Adipose tissue (tissue), 3 donors: ENCODE data around the gene CHMP4B. TPM values are rescaled to one million over a fixed set of nuclear protein-coding genes. Genes with fewer than 3 reads are reported as not detected.

Experiments used
- H3K27ac ChIP-seq: one replicate; pipeline ENCODE4 v1.5.1; 2013; ENCODE audit warnings: low read depth, low read length
- WGBS, 3 donors: extraction: QIAGEN DNeasy Blood & Tissue Kit; methylation state at CpG; one replicate each; pipeline ENCODE4 v1.1.7; 2013; 5-methylcytosine and 5-hydroxymethylcytosine counted together
- polyA plus RNA-seq, 3 donors: library from polyadenylated mRNA; stranded (reverse); fragments of 200-250 nt; gene quantifications; one replicate each; pipeline ENCODE4 v1.2.3, GENCODE V29; 2013
- donor health status: healthy with polysubstance abuse.
- donor health status: Bipolar disorder and iron deficiency.
- donor health status: healthy.

Gene CHMP4B
- polyA plus RNA-seq, 3 donors, result 50.9 to 131 (median 97.2) TPM

GRCh38 chr20:33812152-33812849 lies 1.2 kb downstream of the CHMP4B start:
- 2 to 7% (median 6%) methylated on average over 14 of the region's 14 CpGs for WGBS, 3 donors
- peak overlapping the region; percentile 98 for H3K27ac ChIP-seq

- WGBS, 3 donors, result 12 to 33% (median 29%) methylated on average over 10 of the region's 10 CpGs
- H3K27ac ChIP-seq, result peak overlapping the region; percentile 47
These were observed 1.8 kb downstream of the CHMP4B start for GRCh38 chr20:33812908-33813462.

GRCh38 chr20:33814238-33814712 lies 3.1 kb downstream of the CHMP4B start:
- H3K27ac ChIP-seq, result no peak overlapping the region
- 36 to 53% (median 52%) methylated on average over 5 of the region's 5 CpGs for WGBS, 3 donors

DNA sequence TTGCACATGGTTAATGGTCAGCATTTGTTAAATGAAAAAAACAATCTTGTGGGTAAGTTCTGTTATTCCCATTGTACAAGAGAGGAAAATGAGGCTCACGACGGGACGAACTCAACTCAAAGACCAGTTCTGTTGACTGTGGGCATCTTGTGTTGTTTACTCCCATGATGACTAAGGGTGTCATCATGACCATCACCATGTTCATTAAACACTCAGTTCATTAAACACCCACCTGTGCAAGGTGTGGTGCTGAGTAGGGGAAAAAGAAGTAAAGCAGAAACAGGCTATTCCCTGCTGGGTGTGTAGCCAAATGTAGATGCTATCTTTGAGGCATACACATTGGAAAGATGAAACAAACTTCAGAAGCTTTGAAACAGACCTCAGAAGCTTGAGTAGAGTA lies 4.5 kb downstream of the CHMP4B start:
- WGBS, 3 donors, result 87 to 98% (median 95%) methylated on average over 3 of the region's 3 CpGs
- H3K27ac ChIP-seq, result no peak overlapping the region

- WGBS, 3 donors, result 78 to 83% (median 80%) methylated on average over 1 of the region's 1 CpG
These were observed 5.0 kb downstream of the CHMP4B start for GRCh38 chr20:33816191-33816590.

GRCh38 chr20:33817411-33817810 lies 6.3 kb downstream of the CHMP4B start:
- WGBS, 3 donors, result 73 to 77% (median 75%) methylated on average over 5 of the region's 5 CpGs
- H3K27ac ChIP-seq, result no peak overlapping the region

More at GRCh38 chr20:33816191-33816590, 5.0 kb downstream of the CHMP4B start:
- no peak overlapping the region for H3K27ac ChIP-seq

GRCh38 chr20:33819456-33819855 lies 8.3 kb downstream of the CHMP4B start:
- WGBS, 3 donors, result 93 to 100% (median 100%) methylated on average over 1 of the region's 1 CpG
- no peak overlapping the region for H3K27ac ChIP-seq

GRCh38 chr20:33820362-33820761 lies 9.2 kb downstream of the CHMP4B start:
- 80 to 89% (median 87%) methylated on average over 1 of the region's 1 CpG for WGBS, 3 donors
- H3K27ac ChIP-seq, result no peak overlapping the region

DNA sequence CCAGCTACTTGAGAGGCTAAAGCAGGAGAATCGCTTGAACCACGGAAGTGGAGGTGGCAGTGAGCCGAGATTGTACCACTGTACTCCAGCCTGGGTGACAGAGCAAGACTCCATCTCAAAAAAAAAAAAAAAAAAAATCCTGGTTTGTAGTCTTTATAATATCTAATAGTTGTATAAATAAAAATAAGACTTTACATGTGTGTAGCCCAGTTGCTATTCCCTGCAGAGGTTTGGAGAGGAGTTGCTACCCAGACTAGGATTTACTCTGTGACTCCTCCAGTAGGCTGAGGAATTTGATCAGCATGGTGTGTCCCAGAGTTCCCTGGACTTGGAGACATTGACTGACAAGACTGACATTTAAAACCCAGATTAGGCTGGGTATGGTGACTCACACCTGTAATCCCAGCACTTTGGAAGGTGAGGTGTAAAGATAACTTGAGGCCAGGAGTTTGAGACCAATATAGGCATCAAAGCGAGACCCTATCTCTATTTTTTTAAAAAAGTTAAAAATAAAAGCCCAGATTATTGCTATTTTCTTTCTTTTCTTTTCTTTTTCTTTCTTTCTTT lies 10.2 kb downstream of the CHMP4B start:
- no peak overlapping the region for H3K27ac ChIP-seq
- WGBS, 3 donors, result 41 to 92% (median 77%) methylated on average over 4 of the region's 4 CpGs

DNA sequence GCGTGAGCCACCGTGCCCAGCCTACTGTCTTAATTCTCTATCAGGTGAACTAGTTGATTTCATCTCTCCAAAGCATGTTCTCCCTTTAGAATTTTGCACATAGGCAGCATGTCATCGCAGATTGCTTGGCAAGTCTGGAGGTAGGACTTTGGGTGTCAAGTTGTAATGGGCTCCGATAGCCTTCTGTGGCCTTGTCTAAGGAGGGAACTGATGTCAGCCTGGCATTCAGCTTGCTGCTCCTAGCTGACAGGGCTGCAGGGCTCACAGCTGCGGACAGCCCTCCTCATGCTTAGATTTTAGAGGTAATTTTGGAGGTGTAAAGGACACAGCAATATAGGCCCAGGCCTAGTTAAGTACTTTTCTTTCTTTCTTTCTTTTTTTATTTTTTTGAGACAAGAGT lies 11.3 kb downstream of the CHMP4B start:
- H3K27ac ChIP-seq, result no peak overlapping the region
- WGBS, 3 donors, result 82 to 98% (median 97%) methylated on average over 5 of the region's 5 CpGs

DNA sequence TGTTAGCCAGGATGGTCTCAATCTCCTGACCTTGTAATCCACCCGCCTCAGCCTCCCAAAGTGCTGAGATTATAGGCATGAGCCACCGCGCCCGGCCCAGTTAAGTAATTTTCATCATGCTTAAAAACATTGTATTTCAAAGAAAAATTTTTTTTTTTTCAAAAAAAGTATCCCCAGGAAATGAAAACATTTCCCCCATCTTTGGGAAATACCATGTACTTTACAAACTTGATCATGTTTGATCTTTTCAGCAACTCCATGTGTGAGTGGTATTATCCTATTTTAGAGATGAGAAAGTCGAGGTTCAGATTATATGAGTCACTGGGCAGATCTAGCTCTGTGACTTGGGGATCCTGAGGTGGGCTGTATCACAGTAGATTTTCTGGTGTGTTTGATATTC lies 11.8 kb downstream of the CHMP4B start:
- no peak overlapping the region for H3K27ac ChIP-seq
- 92 to 97% (median 95%) methylated on average over 5 of the region's 5 CpGs for WGBS, 3 donors

DNA sequence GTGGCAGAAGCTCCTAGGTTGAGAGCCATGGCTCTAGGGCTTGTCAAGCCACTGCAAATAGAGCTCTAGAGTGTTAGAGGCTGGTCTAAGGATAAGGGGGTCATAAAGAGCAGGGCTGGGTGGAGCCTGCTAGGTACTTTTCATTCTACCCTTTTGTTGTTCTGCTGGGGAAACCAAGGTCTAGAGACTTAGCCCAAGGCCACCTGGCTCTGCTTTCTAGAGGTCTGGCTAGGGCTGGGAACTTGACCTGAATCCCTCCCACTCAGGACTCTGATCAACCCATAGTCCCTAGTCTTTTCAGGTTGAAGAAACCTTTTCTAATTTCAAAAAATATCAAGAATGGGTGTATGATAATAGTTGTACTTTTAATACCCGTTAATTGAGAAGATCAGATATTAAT lies 13.7 kb downstream of the CHMP4B start:
- no peak overlapping the region for H3K27ac ChIP-seq
- WGBS, 3 donors, result 83 to 100% (median 98%) methylated on average over 1 of the region's 1 CpG

GRCh38 chr20:33825340-33826269 lies 14.5 kb downstream of the CHMP4B start:
- 87 to 95% (median 88%) methylated on average over 3 of the region's 3 CpGs for WGBS, 3 donors

DNA sequence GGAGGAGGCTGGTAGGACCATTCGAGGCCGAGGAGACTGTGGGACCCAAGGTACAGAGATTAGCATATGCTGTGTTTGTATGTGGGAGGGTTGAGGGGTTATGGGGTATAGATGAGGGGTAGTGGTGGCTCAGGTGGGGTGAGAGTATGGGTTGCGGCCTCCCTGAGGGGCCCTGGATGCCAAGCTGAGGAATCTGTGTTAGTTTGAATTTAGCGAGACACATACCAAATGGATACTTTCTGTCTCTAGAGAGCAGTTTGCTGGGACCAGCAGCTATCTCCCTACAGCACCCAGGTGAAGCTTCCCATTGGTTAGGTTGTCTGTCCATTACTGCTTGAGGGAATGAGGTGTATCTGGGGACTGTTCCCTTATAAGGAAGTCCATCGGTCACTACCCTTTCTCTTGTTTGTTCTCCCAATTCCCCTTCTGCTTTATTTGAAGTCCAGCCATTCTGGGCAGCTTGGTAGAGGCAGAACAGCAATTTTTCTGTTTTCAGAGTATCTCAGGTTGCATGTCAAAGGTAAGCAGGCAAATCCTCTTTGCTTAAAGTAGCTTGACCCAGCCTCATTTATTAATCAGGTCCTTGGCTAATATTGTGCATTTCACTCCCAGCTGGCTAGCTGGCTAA lies 15.2 kb downstream of the CHMP4B start:
- H3K27ac ChIP-seq, result no peak overlapping the region
- WGBS, 3 donors, result 57 to 87% (median 87%) methylated on average over 5 of the region's 5 CpGs

More at GRCh38 chr20:33825340-33826269, 14.5 kb downstream of the CHMP4B start:
- no peak overlapping the region for H3K27ac ChIP-seq

GRCh38 chr20:33827109-33827508 lies 16.0 kb downstream of the CHMP4B start:
- WGBS, 3 donors, result 60 to 73% (median 71%) methylated on average over 2 of the region's 2 CpGs
- no peak overlapping the region for H3K27ac ChIP-seq

DNA sequence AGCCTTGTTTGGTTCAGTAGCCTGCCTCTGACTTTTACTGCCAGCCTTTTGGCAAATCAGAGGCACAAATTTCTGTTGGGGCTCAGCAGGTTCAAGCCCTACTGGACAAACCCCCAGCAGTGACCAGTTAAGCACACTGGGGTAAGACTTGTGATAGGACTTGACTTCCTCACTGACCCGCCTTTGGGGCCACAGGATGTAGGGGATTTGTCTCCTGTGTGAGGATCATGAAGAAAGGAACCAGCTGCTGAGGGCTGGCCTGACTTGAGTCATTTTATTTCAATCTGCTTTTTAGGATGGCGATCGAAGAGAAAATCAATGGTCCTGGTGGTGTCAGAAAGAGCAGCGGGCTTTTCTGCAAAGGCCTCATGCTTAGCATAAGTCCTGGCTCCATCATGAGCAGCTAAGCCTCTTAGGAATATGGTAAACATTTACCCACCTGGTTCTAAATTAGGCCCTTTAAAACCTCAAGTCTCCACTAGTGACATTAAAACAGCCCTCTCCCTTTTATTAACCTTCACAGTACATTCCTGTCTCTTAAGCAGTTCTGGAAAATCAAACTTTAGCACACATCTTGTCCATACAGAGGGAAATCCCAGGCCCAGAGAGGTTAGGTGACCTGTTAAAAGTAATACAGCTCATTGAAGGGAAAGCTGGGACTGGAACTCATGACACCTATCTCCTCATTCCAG lies 16.6 kb downstream of the CHMP4B start:
- WGBS, 3 donors, result 75 to 85% (median 80%) methylated on average over 4 of the region's 4 CpGs
- no peak overlapping the region for H3K27ac ChIP-seq

- 50 to 72% (median 64%) methylated on average over 9 of the region's 9 CpGs for WGBS, 3 donors
- no peak overlapping the region for H3K27ac ChIP-seq
These were observed 17.2 kb downstream of the CHMP4B start for GRCh38 chr20:33828326-33828844.
